ENCODE results near the gene CD63. TPM values are rescaled to one million over a fixed set of nuclear protein-coding genes. Genes with fewer than 3 reads are reported as not detected.

CD63 gene
- total RNA-seq, 1 experiment from 2014 or later, result 879 TPM

- DNase-seq (ENCODE audit: low read depth, low spot score) (no peak), ATAC-seq (no peak)
- no TSS peak for BruUV-seq (replicated peaks)
- ChIA-PET POLR2A (no interaction called here), CTCF (no interaction called here)
- H3K27ac ChIP-seq (ENCODE audit: low read length), result no peak overlapping the region
- in situ Hi-C loops (cut with HindIII; ENCODE audit: low pct_unique_long_range_greater_than_20kb, low sequenced_read_pairs) (no loop called here), intact Hi-C loops (cut with micrococcal nuclease; ENCODE audit: unreplicated experiment) (no loop called here)
- H3K36me3 ChIP-seq (ENCODE audit: control insufficient read depth, insufficient read depth, low read length), result peaks cover 15% of the 10 kb centered on the region
- no peak overlapping the region for H3K4me3 ChIP-seq (ENCODE audit: low read depth in 2 of 2, low read length in 2 of 2)
- TF ChIP-seq TCF7L2 (IDR thresholded peaks at IDR 0.05; ENCODE audit: low read depth, low read length) (no peak), POLR2AphosphoS5 (IDR thresholded peaks at IDR 0.05; ENCODE audit: low read depth, low read length) (no peak), SIN3A (IDR thresholded peaks at IDR 0.05; ENCODE audit: borderline replicate concordance, insufficient read depth, low read depth, low read length) (no peak)
- TF ChIP-seq, protein P1, sequence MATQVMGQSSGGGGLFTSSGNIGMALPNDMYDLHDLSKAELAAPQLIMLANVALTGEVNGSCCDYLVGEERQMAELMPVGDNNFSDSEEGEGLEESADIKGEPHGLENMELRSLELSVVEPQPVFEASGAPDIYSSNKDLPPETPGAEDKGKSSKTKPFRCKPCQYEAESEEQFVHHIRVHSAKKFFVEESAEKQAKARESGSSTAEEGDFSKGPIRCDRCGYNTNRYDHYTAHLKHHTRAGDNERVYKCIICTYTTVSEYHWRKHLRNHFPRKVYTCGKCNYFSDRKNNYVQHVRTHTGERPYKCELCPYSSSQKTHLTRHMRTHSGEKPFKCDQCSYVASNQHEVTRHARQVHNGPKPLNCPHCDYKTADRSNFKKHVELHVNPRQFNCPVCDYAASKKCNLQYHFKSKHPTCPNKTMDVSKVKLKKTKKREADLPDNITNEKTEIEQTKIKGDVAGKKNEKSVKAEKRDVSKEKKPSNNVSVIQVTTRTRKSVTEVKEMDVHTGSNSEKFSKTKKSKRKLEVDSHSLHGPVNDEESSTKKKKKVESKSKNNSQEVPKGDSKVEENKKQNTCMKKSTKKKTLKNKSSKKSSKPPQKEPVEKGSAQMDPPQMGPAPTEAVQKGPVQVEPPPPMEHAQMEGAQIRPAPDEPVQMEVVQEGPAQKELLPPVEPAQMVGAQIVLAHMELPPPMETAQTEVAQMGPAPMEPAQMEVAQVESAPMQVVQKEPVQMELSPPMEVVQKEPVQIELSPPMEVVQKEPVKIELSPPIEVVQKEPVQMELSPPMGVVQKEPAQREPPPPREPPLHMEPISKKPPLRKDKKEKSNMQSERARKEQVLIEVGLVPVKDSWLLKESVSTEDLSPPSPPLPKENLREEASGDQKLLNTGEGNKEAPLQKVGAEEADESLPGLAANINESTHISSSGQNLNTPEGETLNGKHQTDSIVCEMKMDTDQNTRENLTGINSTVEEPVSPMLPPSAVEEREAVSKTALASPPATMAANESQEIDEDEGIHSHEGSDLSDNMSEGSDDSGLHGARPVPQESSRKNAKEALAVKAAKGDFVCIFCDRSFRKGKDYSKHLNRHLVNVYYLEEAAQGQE (IDR thresholded peaks at IDR 0.05; ENCODE audit: insufficient read depth in 1 of 2, low read depth in 2 of 2, low read length in 1 of 2), result no peak
- TF ChIP-seq, protein P2, sequence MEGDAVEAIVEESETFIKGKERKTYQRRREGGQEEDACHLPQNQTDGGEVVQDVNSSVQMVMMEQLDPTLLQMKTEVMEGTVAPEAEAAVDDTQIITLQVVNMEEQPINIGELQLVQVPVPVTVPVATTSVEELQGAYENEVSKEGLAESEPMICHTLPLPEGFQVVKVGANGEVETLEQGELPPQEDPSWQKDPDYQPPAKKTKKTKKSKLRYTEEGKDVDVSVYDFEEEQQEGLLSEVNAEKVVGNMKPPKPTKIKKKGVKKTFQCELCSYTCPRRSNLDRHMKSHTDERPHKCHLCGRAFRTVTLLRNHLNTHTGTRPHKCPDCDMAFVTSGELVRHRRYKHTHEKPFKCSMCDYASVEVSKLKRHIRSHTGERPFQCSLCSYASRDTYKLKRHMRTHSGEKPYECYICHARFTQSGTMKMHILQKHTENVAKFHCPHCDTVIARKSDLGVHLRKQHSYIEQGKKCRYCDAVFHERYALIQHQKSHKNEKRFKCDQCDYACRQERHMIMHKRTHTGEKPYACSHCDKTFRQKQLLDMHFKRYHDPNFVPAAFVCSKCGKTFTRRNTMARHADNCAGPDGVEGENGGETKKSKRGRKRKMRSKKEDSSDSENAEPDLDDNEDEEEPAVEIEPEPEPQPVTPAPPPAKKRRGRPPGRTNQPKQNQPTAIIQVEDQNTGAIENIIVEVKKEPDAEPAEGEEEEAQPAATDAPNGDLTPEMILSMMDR (IDR thresholded peaks at IDR 0.05), result no peak
- no peaks in the 10 kb centered on the region for H3K4me1 ChIP-seq (ENCODE audit: control insufficient read depth, insufficient read depth, low read length)
- H3K27me3 ChIP-seq (ENCODE audit: control insufficient read depth, insufficient read depth, low read length), result no peaks in the 10 kb centered on the region
- H3K9me3 ChIP-seq (ENCODE audit: control insufficient read depth, insufficient read depth, low read depth, low read length), result no peaks in the 10 kb centered on the region
These were observed 42.9 kb upstream of the CD63 start for GRCh38 chr12:55771736-55772135.

GRCh38 chr12:55767156-55767555 is 38.3 kb upstream of the CD63 start:
- no peaks in the 10 kb centered on the region for H3K4me1 ChIP-seq (ENCODE audit: control insufficient read depth, insufficient read depth, low read length)
- H3K27ac ChIP-seq (ENCODE audit: low read length), result no peak overlapping the region
- intact Hi-C loops (cut with micrococcal nuclease; ENCODE audit: unreplicated experiment) (no loop called here), in situ Hi-C loops (cut with HindIII; ENCODE audit: low pct_unique_long_range_greater_than_20kb, low sequenced_read_pairs) (no loop called here)
- H3K27me3 ChIP-seq (ENCODE audit: control insufficient read depth, insufficient read depth, low read length), result no peaks in the 10 kb centered on the region
- ChIA-PET POLR2A (no interaction called here), CTCF (no interaction called here)
- ATAC-seq (no peak), DNase-seq (ENCODE audit: low read depth, low spot score) (no peak)
- no TSS peak for BruUV-seq (replicated peaks)
- no peaks in the 10 kb centered on the region for H3K9me3 ChIP-seq (ENCODE audit: control insufficient read depth, insufficient read depth, low read depth, low read length)
- TF ChIP-seq TCF7L2 (IDR thresholded peaks at IDR 0.05; ENCODE audit: low read depth, low read length) (no peak), POLR2AphosphoS5 (IDR thresholded peaks at IDR 0.05; ENCODE audit: low read depth, low read length) (no peak), SIN3A (IDR thresholded peaks at IDR 0.05; ENCODE audit: borderline replicate concordance, insufficient read depth, low read depth, low read length) (no peak)
- TF ChIP-seq, protein P2 (IDR thresholded peaks at IDR 0.05), result no peak
- TF ChIP-seq, protein P1 (IDR thresholded peaks at IDR 0.05; ENCODE audit: insufficient read depth in 1 of 2, low read depth in 2 of 2, low read length in 1 of 2), result no peak
- H3K36me3 ChIP-seq (ENCODE audit: control insufficient read depth, insufficient read depth, low read length), result peaks cover 7% of the 10 kb centered on the region
- H3K4me3 ChIP-seq (ENCODE audit: low read depth in 2 of 2, low read length in 2 of 2), result no peak overlapping the region
